Parathyroid adenoma (tissue), 2 donors: ENCODE measurements around the gene PRPF40A.
A peak's percentile ranks its signal among the peaks of the same experiment; 100 is the strongest.

Experiments used
- H2AFZ ChIP-seq: fragments of 300-600 bp; sonication (generic); one replicate; pipeline ENCODE4 v1.7.0; 2017; ENCODE audit warnings: antibody characterized with exemption, mild to moderate bottlenecking
- H3K27ac ChIP-seq: fragments of 300-600 bp; sonication (generic); one replicate; pipeline ENCODE4 v1.7.0; 2017
- H3K27me3 ChIP-seq: fragments of 300-600 bp; sonication (generic); one replicate; pipeline ENCODE4 v1.7.0; 2017; ENCODE audit warnings: low read length; ENCODE audit not compliant: control insufficient read depth, insufficient read depth
- H3K36me3 ChIP-seq: fragments of 300-600 bp; sonication (generic); one replicate; pipeline ENCODE4 v1.7.0; 2017; ENCODE audit warnings: low read length; ENCODE audit not compliant: control insufficient read depth, insufficient read depth
- H3K4me1 ChIP-seq: fragments of 300-600 bp; sonication (generic); one replicate; pipeline ENCODE4 v1.7.0; 2017; ENCODE audit warnings: control low read depth
- H3K4me2 ChIP-seq: fragments of 300-600 bp; sonication (generic); one replicate; pipeline ENCODE4 v1.7.0; 2017; ENCODE audit warnings: low read length
- H3K4me3 ChIP-seq: fragments of 300-600 bp; sonication (generic); one replicate; pipeline ENCODE4 v1.7.0; 2017; ENCODE audit warnings: low read depth, low read length
- H3K79me2 ChIP-seq: fragments of 300-600 bp; sonication (generic); one replicate; pipeline ENCODE4 v1.7.0; 2017; ENCODE audit warnings: control low read depth
- H3K9ac ChIP-seq: fragments of 300-600 bp; sonication (generic); one replicate; pipeline ENCODE4 v1.7.0; 2017; ENCODE audit warnings: mild to moderate bottlenecking
- H3K9me3 ChIP-seq: fragments of 300-600 bp; sonication (generic); one replicate; pipeline ENCODE4 v1.7.0; 2017; ENCODE audit warnings: low read length; ENCODE audit not compliant: control insufficient read depth
- CTCF ChIP-seq: fragments of 300-600 bp; sonication (generic); IDR thresholded peaks from one replicate; pipeline ENCODE4 v1.7.0; 2017; ENCODE audit warnings: antibody characterized with exemption, mild to moderate bottlenecking
- donor health status: primary hyperparathyroidism.

Gene PRPF40A

GRCh38 chr2:152635635-152636298 lies 81.5 kb downstream of the PRPF40A start:
- H3K4me1 ChIP-seq, result no peaks in the 10 kb centered on the region
- H3K79me2 ChIP-seq, result no peaks in the 10 kb centered on the region
- H3K4me3 ChIP-seq, result no peak overlapping the region
- no peak overlapping the region for H3K9ac ChIP-seq
- H3K27me3 ChIP-seq, result no peaks in the 10 kb centered on the region
- no peak overlapping the region for H3K4me2 ChIP-seq
- H2AFZ ChIP-seq, result no peak overlapping the region
- TF ChIP-seq CTCF, result peak; percentile 86
- no peaks in the 10 kb centered on the region for H3K9me3 ChIP-seq
- H3K27ac ChIP-seq, result no peak overlapping the region
- no peaks in the 10 kb centered on the region for H3K36me3 ChIP-seq

GRCh38 chr2:152632736-152633135 lies 84.5 kb downstream of the PRPF40A start:
- no peak for TF ChIP-seq CTCF
- Histone ChIP-seq H3K9me3 (no peaks in the 10 kb centered on the region), H2AFZ (no peak overlapping the region), H3K27me3 (no peaks in the 10 kb centered on the region), H3K4me3 (no peak overlapping the region), H3K36me3 (no peaks in the 10 kb centered on the region), H3K9ac (no peak overlapping the region), H3K4me1 (no peaks in the 10 kb centered on the region), H3K79me2 (no peaks in the 10 kb centered on the region), H3K4me2 (no peak overlapping the region), H3K27ac (no peak overlapping the region)

GRCh38 chr2:152630466-152630865 lies 86.8 kb downstream of the PRPF40A start:
- no peak overlapping the region for H2AFZ ChIP-seq
- H3K9me3 ChIP-seq, result no peaks in the 10 kb centered on the region
- no peak overlapping the region for H3K27ac ChIP-seq
- no peak overlapping the region for H3K4me3 ChIP-seq
- H3K79me2 ChIP-seq, result no peaks in the 10 kb centered on the region
- no peak overlapping the region for H3K9ac ChIP-seq
- H3K4me1 ChIP-seq, result no peaks in the 10 kb centered on the region
- no peaks in the 10 kb centered on the region for H3K27me3 ChIP-seq
- H3K4me2 ChIP-seq, result no peak overlapping the region
- TF ChIP-seq CTCF, result no peak
- H3K36me3 ChIP-seq, result no peaks in the 10 kb centered on the region

- H3K79me2 ChIP-seq, result no peaks in the 10 kb centered on the region
- no peak overlapping the region for H3K4me2 ChIP-seq
- TF ChIP-seq CTCF, result no peak
- no peaks in the 10 kb centered on the region for H3K27me3 ChIP-seq
- no peak overlapping the region for H2AFZ ChIP-seq
- no peak overlapping the region for H3K27ac ChIP-seq
- no peak overlapping the region for H3K9ac ChIP-seq
- H3K9me3 ChIP-seq, result no peaks in the 10 kb centered on the region
- H3K4me1 ChIP-seq, result no peaks in the 10 kb centered on the region
- no peak overlapping the region for H3K4me3 ChIP-seq
- H3K36me3 ChIP-seq, result no peaks in the 10 kb centered on the region
Measured at GRCh38 chr2:152629202-152629601, 88.1 kb downstream of the PRPF40A start.

- no peaks in the 10 kb centered on the region for H3K9me3 ChIP-seq
- H3K4me2 ChIP-seq, result no peak overlapping the region
- no peak overlapping the region for H3K27ac ChIP-seq
- no peaks in the 10 kb centered on the region for H3K4me1 ChIP-seq
- H3K27me3 ChIP-seq, result no peaks in the 10 kb centered on the region
- no peak overlapping the region for H3K9ac ChIP-seq
- H3K4me3 ChIP-seq, result no peak overlapping the region
- peak; percentile 69 for TF ChIP-seq CTCF
- H3K36me3 ChIP-seq, result no peaks in the 10 kb centered on the region
- no peak overlapping the region for H2AFZ ChIP-seq
- H3K79me2 ChIP-seq, result no peaks in the 10 kb centered on the region
Measured at GRCh38 chr2:152627351-152627957, 89.8 kb downstream of the PRPF40A start.
